Activated naive CD4-positive, alpha-beta T cell treated with anti-CD3 and anti-CD28 coated beads for 36 hours (primary cell): Measurements from ENCODE around the gene PEX14. TPM values are rescaled to one million over a fixed set of nuclear protein-coding genes. Genes with fewer than 3 reads are reported as not detected.

ENCODE experiments used
- CTCF ChIA-PET: fragments of 350-600 bp; sonication (Branson Sonifier 250); formaldehyde crosslinking; loops from one replicate; lab custom pipeline; 2021; ENCODE audit warnings: antibody characterized with exemption; lab: Charles Lee
- DNase-seq: peaks from one replicate; pipeline ENCODE4 v3.0.0-alpha.2; 2020
- H3K27ac Mint-ChIP-seq: one replicate; pipeline ENCODE4 v1.8.0; 2021; ENCODE audit warnings: mild to moderate bottlenecking, mixed read lengths
- H3K27me3 Mint-ChIP-seq: one replicate; pipeline ENCODE4 v1.8.0; 2021; ENCODE audit warnings: low read depth, mixed read lengths
- H3K36me3 Mint-ChIP-seq: one replicate; pipeline ENCODE4 v1.8.0; 2021; ENCODE audit warnings: low read depth, mixed read lengths
- H3K4me1 Mint-ChIP-seq: one replicate; pipeline ENCODE4 v1.8.0; 2021; ENCODE audit warnings: low read depth, mixed read lengths
- H3K4me3 Mint-ChIP-seq: one replicate; pipeline ENCODE4 v1.8.0; 2021; ENCODE audit warnings: mild to moderate bottlenecking, moderate library complexity, mixed read lengths
- H3K9me3 Mint-ChIP-seq: one replicate; pipeline ENCODE4 v1.8.0; 2021; ENCODE audit warnings: mixed read lengths
- intact Hi-C: fragments of 100-400 bp; cut with micrococcal nuclease; formaldehyde crosslinking; loops from one replicate; pipeline ENCODE4 v1.15.1; 2023
- total RNA-seq, 2 experiments: library from RNA; stranded (reverse); gene quantifications; one replicate each; pipeline ENCODE4 v1.2.3, GENCODE V29; 2021

The PEX14 gene
- total RNA-seq, 2 experiments from 2014 or later, result 15.8 to 17.2 TPM

DNA sequence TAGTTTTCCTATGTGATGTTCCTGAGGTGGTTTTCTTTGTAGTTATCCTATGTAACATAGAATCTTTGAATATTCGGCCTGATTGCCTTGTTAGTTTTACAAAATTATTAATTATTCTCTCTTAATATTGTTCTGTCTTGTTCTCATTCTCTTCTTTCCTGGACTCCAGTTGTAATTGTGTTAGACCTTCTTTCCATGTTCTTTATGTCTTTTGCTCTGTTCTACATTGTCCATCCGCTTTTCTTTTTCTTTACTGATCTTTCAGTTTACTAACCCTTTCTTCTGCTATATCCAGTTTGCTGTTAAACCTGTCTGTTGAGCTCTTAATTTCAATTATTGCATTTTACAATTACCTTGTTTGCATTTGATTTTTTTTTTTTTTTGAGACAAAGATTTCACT, 89.3 kb downstream of the PEX14 start:
- CTCF ChIA-PET, result interaction anchor here (1.1 kb wide), 1 partner anchor 18 kb away, joined by 3 read pairs; no protein-coding TSS in a partner anchor
- Mint-ChIP-seq H3K27ac (no peak overlapping the region), H3K4me3 (no peak overlapping the region), H3K27me3 (no peaks in the 10 kb centered on the region), H3K36me3 (peaks cover 14% of the 10 kb centered on the region), H3K4me1 (peaks cover 5% of the 10 kb centered on the region), H3K9me3 (peaks cover 8% of the 10 kb centered on the region)
- DNase-seq, result no peak
- intact Hi-C loops, result loop anchor here (5.0 kb wide), 1 partner anchor 67 kb away; no protein-coding TSS in a partner anchor

DNA sequence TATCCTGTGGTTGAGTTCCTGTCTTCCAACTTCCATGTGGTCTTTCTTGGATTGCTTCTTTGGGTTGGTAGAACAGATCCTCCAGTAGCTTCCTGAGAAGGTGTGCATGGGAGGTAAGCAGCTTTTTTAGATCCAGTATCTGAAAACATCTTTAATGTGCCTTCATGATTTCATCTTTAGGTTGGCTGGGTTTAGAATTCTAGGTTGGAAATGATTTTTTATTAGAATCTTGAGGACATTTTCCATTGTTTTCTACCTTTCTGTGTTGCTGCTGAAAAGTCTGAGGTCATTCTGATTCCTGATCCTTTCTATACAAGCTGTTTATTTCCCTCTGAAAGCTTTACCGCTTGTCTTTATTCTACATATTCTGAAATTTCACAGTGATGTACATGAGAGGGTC, 94.8 kb downstream of the PEX14 start:
- H3K4me1 Mint-ChIP-seq, result no peaks in the 10 kb centered on the region
- peaks cover 11% of the 10 kb centered on the region for H3K36me3 Mint-ChIP-seq
- intact Hi-C loops, result no loop called here
- no peak overlapping the region for H3K4me3 Mint-ChIP-seq
- H3K9me3 Mint-ChIP-seq, result no peaks in the 10 kb centered on the region
- no peak overlapping the region for H3K27ac Mint-ChIP-seq
- H3K27me3 Mint-ChIP-seq, result no peaks in the 10 kb centered on the region
- CTCF ChIA-PET, result no interaction called here
- DNase-seq, result no peak

DNA sequence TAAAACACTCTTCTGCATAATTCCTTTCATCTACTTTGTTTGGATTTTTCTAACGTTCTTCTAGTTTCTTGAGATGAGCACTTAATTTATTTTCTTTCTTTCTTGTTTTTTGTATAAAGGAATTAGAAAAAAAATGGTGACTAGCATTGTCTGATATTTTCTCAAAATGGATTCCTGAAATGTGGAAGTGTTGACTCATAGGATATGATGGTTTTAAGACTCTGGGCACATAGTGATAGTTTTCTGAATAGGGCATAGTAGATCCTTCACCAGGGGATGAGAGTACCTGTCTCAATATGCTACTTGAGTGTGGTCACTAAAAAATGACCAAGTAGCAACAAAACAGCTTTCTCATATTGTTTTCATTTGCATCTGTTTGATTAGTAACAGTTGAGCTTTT, 100.9 kb downstream of the PEX14 start:
- CTCF ChIA-PET, result interaction anchor here (0.9 kb wide), 1 partner anchor 10 kb away, joined by 3 read pairs; no protein-coding TSS in a partner anchor
- Mint-ChIP-seq H3K9me3 (no peaks in the 10 kb centered on the region), H3K27me3 (no peaks in the 10 kb centered on the region), H3K36me3 (peaks cover 3% of the 10 kb centered on the region), H3K27ac (no peak overlapping the region), H3K4me1 (peaks cover 3% of the 10 kb centered on the region), H3K4me3 (no peak overlapping the region)
- intact Hi-C loops, result no loop called here
- no peak for DNase-seq

DNA sequence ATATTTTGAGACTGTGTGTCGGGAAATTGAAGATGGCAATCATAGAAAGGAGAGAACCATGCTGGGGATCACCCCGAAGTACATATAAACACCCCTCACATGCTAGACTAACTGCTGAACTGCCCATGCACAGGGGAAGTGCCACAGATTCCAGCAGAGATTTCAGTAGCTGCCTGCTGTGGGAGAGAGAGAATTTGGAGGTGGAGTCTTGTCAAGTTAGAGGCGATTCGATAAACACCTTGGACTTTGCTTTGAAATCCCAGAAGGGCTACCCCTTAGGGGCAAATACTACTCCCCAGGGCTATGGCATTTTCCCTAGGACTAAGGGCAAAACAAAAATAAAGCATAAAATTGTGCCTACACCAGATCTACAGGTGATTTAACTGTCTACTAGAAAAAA, 103.3 kb downstream of the PEX14 start:
- CTCF ChIA-PET, result no interaction called here
- intact Hi-C loops, result no loop called here
- DNase-seq, result no peak
- H3K9me3 Mint-ChIP-seq, result no peaks in the 10 kb centered on the region
- H3K4me1 Mint-ChIP-seq, result peaks cover 3% of the 10 kb centered on the region
- H3K27me3 Mint-ChIP-seq, result no peaks in the 10 kb centered on the region
- H3K4me3 Mint-ChIP-seq, result no peak overlapping the region
- no peak overlapping the region for H3K27ac Mint-ChIP-seq
- H3K36me3 Mint-ChIP-seq, result peaks cover 4% of the 10 kb centered on the region

DNA sequence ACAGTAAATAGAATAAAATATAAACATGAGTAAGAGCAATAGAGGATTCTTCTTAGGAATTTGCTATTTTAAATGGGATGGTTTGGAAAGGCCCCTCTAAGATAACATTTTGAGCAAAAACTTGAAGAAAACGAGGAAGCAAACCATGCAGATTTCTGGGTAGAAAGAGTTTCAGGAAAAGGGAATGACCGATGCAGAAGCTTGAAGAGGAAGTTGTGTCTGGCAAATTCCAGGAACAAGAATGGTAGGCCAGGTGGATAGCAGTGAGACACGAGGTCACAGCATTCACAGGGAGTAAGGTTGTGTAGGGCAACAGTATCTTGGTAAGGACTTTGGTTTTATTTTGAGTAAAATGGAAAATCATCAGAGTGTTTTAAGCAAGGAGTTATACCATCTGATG, 108.9 kb downstream of the PEX14 start:
- Mint-ChIP-seq H3K27ac (no peak overlapping the region), H3K4me3 (no peak overlapping the region), H3K36me3 (peaks cover 3% of the 10 kb centered on the region), H3K4me1 (peaks cover 1% of the 10 kb centered on the region), H3K9me3 (no peaks in the 10 kb centered on the region), H3K27me3 (no peaks in the 10 kb centered on the region)
- no peak for DNase-seq
- intact Hi-C loops, result no loop called here
- CTCF ChIA-PET, result no interaction called here

DNA sequence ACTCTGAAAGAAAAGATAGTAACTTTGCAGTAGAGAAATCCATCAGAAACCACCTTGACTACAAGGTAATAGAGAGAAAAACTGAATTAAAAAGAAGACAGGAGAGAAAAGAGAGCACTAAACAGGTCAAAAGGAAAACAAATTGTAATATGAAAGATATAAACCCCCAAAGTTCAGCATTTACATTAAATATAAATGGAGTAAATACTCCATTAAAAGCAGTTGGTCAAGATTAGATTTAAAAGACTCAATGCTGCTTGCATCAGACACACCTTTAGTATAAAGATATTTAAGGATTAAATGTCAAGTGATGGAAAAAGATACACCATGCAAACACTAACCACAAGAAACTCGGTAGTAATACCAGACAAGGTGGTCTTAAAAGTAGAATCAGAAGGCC, 110.5 kb downstream of the PEX14 start:
- intact Hi-C loops, result no loop called here
- no peaks in the 10 kb centered on the region for H3K4me1 Mint-ChIP-seq
- H3K36me3 Mint-ChIP-seq, result peaks cover 1% of the 10 kb centered on the region
- CTCF ChIA-PET, result interaction anchor here (0.6 kb wide), 1 partner anchor 550 kb away, joined by 3 read pairs; no protein-coding TSS in a partner anchor
- H3K9me3 Mint-ChIP-seq, result no peaks in the 10 kb centered on the region
- no peak for DNase-seq
- H3K27ac Mint-ChIP-seq, result no peak overlapping the region
- no peak overlapping the region for H3K4me3 Mint-ChIP-seq
- no peaks in the 10 kb centered on the region for H3K27me3 Mint-ChIP-seq

DNA sequence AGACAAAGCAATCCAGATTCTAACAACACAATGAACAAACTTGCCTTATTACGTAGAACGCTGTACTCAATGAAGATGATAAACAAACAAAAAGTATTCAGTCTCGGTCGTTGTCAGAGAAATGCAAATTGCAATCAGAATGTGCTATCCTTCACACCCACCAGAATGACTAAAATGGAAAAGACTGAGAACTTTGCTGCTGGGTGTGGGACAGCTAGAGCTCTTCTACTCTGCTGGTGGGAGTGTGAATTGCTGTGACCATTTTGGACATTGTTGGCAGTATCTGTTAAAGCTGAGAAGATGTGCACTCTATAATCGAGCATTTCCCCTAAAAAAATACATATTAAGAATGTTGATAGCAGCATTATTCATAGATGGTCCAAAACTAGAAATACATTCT, 111.4 kb downstream of the PEX14 start:
- Mint-ChIP-seq H3K4me1 (no peaks in the 10 kb centered on the region), H3K36me3 (no peaks in the 10 kb centered on the region), H3K9me3 (no peaks in the 10 kb centered on the region), H3K27me3 (no peaks in the 10 kb centered on the region), H3K4me3 (no peak overlapping the region), H3K27ac (no peak overlapping the region)
- CTCF ChIA-PET, result no interaction called here
- no peak for DNase-seq
- intact Hi-C loops, result no loop called here

DNA sequence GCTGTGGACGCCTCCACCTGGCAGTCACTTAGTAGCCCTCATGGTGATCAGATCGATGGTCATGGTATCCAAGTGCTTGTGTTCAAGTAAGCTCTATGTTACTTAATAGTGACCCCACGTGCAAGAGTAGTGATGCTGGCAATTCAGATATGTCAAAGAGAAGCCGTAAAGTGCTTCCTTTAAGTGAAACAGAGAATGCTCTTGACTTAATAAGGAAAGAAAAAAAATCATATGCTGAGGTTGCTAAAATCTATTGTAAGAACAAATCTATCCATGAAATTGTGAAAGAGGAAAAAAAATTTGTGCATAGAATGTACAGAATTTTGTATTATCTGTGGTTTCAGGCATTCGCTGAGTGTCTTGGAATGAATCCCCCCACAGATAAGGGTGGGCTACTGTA, 113.9 kb downstream of the PEX14 start:
- no peaks in the 10 kb centered on the region for H3K4me1 Mint-ChIP-seq
- H3K36me3 Mint-ChIP-seq, result no peaks in the 10 kb centered on the region
- no peak overlapping the region for H3K4me3 Mint-ChIP-seq
- intact Hi-C loops, result no loop called here
- DNase-seq, result no peak
- H3K27me3 Mint-ChIP-seq, result no peaks in the 10 kb centered on the region
- no peak overlapping the region for H3K27ac Mint-ChIP-seq
- CTCF ChIA-PET, result interaction anchor here (1.2 kb wide), 1 partner anchor 9 kb away, joined by 4 read pairs; no protein-coding TSS in a partner anchor
- H3K9me3 Mint-ChIP-seq, result no peaks in the 10 kb centered on the region

DNA sequence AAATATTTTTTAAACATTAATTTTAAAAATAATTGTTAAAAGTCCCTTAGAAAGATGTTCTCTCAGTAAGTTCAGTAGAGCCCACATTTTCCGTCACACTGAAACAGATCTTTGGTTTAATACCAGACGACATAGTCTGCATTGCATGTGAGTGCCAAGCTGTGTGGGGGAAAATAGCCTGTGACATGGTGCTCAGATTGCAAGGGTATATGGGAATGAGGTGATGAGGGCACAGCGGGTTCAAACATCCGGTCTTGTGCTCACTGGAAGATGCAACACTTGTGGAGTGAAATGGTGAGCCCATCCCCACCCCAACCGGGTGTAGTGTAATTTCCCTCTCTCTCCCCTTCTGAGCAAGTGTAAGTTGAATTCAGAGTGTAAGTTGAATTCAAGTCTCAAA, 114.3 kb downstream of the PEX14 start:
- Mint-ChIP-seq H3K27ac (no peak overlapping the region), H3K27me3 (no peaks in the 10 kb centered on the region), H3K4me3 (no peak overlapping the region), H3K9me3 (no peaks in the 10 kb centered on the region), H3K36me3 (no peaks in the 10 kb centered on the region), H3K4me1 (no peaks in the 10 kb centered on the region)
- DNase-seq, result no peak
- intact Hi-C loops, result no loop called here
- CTCF ChIA-PET, result no interaction called here

DNA sequence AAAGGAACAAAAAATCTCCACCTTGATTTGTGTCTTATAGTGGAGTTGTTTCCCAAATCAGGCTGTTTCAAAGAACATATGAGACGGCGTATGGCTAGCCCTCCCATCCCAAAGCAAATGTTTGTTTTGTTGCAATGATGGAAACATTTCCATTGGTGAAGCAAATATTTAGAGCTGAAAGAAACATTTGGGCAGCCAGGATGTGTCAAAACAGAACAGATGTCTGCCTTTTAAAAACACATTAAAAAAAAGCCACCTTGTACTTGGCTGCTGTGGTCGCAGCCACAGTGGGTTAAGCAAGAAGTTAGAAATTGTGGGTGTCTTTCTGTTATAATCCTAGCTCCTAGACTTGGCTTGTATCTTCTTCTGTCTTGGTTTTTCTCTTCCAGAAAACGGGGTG, 116.3 kb downstream of the PEX14 start:
- H3K27me3 Mint-ChIP-seq, result no peaks in the 10 kb centered on the region
- no peak overlapping the region for H3K4me3 Mint-ChIP-seq
- H3K36me3 Mint-ChIP-seq, result no peaks in the 10 kb centered on the region
- no peaks in the 10 kb centered on the region for H3K9me3 Mint-ChIP-seq
- CTCF ChIA-PET, result interaction anchor here (0.6 kb wide), 1 partner anchor 353 kb away, joined by 7 read pairs; no protein-coding TSS in a partner anchor
- intact Hi-C loops, result no loop called here
- no peaks in the 10 kb centered on the region for H3K4me1 Mint-ChIP-seq
- DNase-seq, result no peak
- H3K27ac Mint-ChIP-seq, result no peak overlapping the region

DNA sequence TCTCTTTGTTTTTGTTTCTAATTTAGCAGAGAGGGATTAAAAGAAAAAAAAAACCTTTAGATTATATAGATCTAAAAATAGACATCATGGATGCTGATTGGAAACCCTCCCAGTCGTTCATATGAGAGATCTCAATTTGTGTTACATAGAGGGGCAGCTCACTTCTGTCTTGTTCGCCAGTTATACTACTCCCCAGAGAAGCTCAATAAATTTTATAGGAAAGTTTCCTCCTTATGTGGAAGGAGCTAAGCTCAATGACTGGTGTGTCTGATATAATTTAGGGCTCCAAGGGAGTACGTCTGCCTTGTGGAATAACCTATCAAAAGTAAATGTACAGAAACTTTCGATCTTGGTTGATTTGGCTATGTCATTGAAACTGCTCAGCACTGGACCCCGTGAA, 117.6 kb downstream of the PEX14 start:
- H3K4me3 Mint-ChIP-seq, result no peak overlapping the region
- no peaks in the 10 kb centered on the region for H3K9me3 Mint-ChIP-seq
- H3K36me3 Mint-ChIP-seq, result no peaks in the 10 kb centered on the region
- no peak overlapping the region for H3K27ac Mint-ChIP-seq
- no peak for DNase-seq
- CTCF ChIA-PET, result no interaction called here
- intact Hi-C loops, result no loop called here
- no peaks in the 10 kb centered on the region for H3K27me3 Mint-ChIP-seq
- no peaks in the 10 kb centered on the region for H3K4me1 Mint-ChIP-seq

DNA sequence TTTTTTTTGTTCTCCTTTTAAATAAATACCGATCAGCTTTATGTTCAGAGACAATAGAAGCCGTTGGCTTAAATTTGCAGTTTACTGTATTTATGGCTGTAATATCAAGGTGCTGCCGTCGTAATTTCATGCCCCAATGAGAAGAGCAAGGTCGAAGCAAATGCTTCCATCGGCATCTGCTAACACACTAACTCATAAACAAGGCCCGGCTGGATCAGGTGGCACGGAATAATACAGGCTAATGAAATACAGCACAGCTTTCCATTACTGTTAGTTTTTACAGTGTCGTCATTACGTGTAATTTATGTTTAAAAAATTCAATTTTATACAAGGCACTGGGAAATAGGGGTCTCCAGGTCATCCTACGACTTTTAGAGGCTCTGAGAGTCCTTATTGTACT, 119.0 kb downstream of the PEX14 start:
- no peaks in the 10 kb centered on the region for H3K27me3 Mint-ChIP-seq
- intact Hi-C loops, result no loop called here
- no peak overlapping the region for H3K4me3 Mint-ChIP-seq
- CTCF ChIA-PET, result no interaction called here
- H3K27ac Mint-ChIP-seq, result no peak overlapping the region
- no peak for DNase-seq
- peaks cover 1% of the 10 kb centered on the region for H3K36me3 Mint-ChIP-seq
- H3K4me1 Mint-ChIP-seq, result no peaks in the 10 kb centered on the region
- H3K9me3 Mint-ChIP-seq, result no peaks in the 10 kb centered on the region

DNA sequence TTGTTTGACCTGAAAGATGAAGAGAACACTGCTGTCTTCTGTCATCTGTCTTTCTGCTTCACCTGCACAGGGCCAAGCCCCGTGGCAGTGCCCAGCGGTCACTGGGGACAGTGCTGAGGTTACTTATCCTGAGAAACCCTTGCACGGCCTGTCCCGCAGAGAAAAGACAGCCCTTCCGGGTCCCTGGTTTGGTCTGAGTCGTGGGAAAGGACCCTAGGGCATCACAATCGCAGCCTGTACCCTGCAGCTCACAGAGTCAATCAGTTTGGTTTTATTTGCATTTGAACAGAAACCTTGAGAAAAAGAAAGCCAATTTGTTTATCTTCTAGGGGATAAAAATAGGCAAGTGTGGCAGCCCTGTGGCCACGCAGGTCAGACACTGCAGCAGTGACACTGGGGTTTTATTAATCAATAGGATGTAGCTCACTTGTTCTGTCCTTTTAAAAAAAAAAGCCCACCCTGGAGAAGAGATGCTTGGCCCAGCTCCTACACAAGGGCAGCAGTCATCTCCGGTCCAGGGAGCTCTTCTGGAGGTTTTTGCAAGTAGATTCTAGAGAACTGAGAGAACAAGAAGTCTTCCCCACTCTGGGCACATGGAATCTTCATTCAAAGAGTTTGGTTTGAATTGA, 120.0 kb downstream of the PEX14 start:
- H3K4me1 Mint-ChIP-seq, result no peaks in the 10 kb centered on the region
- no peaks in the 10 kb centered on the region for H3K9me3 Mint-ChIP-seq
- intact Hi-C loops, result no loop called here
- H3K4me3 Mint-ChIP-seq, result no peak overlapping the region
- no peak for DNase-seq
- H3K27me3 Mint-ChIP-seq, result no peaks in the 10 kb centered on the region
- peaks cover 4% of the 10 kb centered on the region for H3K36me3 Mint-ChIP-seq
- CTCF ChIA-PET, result interaction anchor here (0.9 kb wide), 1 partner anchor 88 kb away, joined by 3 read pairs; no protein-coding TSS in a partner anchor
- no peak overlapping the region for H3K27ac Mint-ChIP-seq
